HG03103 (cell line): ENCODE measurements around the gene AGER.
"Not testable (repeated sequence)": the region's sequence is repeated elsewhere in the genome, so short reads cannot be mapped to it uniquely, and the experiment has no call there.

Experiments
- ATAC-seq: cut with Tn5 transposase; IDR thresholded peaks from one replicate; pipeline ENCODE4 v1.9.1; 2021; ENCODE audit warnings: low read depth; ENCODE audit not compliant: unreplicated experiment

Gene AGER

DNA sequence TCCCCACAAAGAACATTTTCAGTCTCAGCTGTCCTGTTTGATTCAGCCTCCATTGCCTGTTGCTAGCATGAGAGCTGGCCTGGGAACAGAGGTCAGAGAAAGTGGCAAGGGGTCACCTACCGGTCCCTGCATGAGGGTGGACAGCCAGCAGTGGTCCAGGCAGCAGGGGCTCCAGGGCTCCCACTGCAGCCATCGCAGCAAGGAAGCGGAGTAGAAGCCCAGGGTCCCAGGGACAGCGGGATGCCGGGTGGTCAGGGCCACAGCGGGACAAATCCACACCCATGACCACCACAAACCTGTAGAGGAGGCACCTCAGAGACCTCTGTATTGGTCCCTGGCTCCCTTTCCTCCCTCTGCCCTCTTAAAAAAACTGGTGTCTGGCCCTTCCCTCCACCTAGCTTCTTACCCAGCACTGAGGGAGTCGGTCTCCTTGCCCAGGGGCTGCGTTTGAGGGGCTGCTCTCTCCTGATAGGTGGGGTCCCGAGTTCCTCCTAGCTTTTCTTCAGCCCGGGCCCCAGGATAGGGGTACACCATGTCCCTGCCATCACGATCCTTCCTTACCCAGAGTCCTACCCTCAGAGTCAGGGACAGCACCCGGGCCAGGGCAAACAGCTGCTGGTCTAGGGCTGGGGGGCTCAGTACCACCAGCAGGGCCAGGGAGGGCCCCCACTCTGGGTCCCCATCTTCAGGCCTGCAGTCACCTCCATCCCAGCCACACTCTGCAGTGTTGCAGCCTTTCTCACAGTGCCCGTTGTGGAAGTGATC, 16.8 kb upstream of the AGER start:
- no peak for ATAC-seq

DNA sequence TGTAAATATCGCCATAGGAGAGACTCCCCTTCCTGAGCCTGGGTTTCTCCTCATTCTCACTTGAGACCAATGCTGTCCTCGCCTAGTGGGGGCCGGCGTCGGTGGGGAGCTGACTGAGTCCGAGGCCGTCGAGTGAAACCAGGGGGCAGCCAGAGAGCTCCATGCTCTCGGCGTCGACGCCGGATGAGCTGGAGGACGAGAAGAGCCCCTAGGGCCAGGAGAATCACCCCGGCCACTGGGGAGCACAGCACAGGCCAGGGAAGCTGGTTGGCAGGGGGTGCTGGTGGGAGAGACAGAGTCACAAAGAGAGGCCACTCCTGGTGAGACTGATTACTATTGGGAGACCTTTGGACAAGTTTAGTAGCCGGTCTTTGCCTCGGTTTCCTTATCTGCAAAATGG, 14.8 kb upstream of the AGER start:
- ATAC-seq, result no peak

DNA sequence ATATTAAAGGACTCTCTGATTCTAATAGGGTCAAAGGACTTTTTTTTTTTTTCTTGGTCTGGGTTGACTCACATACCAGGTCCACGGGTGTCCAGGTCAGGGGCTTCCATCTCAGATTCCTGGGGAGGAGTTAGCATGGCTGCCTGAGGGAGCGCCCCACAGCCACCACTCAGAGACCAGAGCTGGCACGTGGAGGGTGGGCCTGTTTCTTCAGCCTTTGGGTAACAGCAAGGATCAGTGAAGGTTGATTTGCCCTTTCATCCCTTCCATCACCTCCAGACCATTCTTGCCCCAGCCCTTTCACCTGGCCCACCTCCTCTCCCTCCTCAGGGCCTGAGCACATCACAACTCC, 14.3 kb upstream of the AGER start:
- ATAC-seq, result no peak

DNA sequence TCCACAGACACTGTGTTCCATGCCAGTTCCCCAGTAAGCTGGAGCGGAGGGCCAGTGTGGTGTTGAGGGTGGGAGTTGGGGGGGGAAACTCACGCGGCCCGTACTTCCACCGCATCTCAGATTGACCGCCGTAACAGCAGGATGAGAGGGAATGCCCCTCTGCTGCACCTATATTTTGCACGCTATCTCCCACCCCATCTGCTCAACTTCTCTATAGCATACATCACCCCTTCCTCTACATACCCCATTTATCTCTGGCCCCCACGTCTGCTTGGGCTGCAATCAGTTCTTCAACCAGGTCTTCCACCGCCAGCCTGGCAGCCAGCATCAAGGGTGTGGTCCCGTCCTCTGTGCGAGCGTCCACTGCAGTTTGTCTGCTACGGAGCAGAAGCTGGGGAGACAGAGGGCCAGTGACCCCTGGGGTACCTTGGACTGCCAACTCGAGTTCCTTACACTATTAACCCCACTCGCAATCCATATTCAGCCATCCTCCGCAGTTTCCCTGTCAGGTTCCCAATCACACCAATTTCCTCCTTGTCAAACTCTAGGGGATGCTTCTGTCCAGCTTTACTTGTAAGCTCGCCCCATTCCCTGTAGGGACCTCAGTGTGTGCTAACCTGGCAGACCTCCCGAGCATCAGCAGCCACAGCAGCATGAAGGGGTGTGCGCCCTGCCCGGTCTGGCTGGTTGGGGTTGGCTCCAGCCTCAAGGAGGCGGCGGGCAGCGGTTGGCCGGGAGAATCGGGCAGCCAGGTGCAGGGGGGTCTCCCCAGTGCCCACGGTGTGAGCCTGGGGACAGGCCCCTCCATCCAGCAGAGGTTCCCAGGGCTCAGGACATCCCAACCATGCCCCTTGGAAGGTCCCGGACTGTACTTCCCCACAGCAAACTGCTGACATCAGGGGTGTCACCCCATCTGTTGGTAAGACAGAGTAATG, 12.9 kb upstream of the AGER start:
- ATAC-seq, result no peak

DNA sequence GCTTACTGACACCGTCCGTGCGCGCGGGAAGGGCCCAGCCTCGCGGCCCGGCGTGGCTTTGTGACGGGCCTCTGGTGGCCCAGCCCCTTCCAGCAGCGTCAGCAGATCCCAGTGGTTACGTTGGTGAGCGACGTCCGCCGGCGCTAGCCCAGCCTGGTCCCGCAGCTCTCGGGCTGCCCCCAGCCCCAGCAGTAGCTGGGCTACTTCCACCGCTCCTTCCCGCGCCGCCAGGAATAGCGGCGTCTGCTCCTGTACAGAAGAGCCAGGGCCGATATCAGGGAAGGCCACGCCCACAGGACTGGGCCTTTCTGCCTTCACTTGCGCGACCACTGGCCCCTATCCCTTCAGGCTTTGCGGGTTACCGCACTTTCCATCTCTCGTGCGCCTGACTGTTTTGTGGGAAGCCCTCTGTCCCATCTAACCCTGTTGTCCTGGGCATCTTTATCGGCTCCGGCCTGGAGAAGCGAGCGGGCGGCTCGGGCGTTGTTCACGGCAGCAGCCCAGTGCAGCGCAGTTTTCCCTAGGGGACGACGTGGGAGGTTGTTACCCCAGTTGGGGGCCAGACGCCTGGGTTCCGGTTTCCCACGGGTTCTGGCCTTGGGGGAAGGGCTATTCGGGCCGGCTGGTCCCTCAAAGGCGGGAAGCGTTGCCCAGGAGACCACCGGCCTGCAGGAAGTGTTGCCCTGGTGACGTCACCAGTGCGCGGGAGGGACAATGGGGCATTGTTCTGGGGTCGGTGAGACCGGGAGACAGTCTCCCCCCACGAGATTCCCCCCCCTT, 12.0 kb upstream of the AGER start:
- ATAC-seq, result peak; percentile 73

DNA sequence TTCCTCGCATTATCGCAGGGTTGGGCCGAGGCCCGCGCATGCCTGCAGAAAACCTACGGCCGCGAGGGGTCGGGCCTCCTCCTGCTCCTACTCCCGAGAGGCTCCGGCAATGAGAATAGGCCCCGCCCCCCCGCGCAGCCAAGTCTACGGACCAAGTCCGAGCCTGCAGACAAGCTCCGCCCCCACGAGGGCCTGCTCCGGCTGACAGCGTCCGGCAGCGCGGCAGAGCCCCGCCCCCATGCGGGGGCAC, 11.5 kb upstream of the AGER start:
- ATAC-seq, result peak; percentile 69

DNA sequence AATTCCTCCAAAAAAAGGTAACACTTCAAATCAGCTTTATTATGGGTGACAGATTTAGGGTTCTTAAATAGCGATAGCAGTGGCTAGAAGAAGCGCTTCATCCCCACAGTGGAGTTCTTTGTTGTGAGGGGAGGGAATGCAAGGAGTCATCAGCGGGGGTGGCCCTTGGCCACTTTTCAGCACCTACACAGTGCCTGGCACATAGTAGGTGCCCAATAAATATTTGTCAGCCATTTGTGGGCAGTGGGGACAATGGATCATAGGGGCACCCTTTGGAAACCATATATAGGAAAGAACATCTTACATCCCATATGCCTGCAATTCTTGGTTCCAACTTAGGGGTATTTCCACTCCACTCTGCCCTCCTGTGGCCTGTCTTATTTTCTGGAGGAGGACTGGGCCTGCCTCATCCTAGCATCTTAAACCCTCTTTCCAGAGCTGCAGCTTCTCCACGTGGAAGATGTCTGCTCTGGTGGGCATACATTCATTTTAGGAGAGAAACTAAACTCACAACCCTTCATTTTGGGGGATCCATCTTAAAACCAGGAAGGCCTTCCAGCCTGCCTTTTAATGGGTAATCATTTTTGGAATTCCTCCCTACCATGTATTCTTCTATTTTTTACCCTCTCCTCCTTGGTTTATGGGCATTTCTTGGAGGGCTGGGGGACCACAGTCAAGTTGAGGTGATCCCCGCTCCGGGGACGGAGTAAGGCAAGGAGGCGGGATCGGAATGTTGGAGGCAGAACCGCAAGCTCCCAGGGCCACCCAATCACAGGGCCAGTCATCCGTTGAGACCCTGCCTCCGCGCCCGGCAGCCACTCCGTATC, 11.0 kb upstream of the AGER start:
- no peak for ATAC-seq

DNA sequence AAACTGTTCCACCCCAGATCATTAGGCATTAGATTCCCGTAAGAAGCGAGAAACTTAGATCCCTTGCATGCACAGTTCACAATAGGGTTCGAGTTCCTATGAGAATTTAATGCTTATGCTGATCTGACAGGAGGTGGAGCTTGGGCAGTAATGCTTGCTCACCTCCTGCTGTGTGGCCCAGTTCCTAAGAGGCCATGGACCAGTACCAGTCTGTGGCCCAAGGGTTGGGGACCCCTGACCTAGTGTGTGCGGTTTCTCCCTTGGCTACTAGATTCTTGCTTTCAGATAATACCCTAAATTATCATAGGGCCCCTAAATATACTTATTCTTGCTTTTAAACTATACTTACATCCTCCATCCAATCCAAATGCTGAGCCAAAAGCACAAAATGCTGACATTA, 10.3 kb upstream of the AGER start:
- ATAC-seq, result no peak

DNA sequence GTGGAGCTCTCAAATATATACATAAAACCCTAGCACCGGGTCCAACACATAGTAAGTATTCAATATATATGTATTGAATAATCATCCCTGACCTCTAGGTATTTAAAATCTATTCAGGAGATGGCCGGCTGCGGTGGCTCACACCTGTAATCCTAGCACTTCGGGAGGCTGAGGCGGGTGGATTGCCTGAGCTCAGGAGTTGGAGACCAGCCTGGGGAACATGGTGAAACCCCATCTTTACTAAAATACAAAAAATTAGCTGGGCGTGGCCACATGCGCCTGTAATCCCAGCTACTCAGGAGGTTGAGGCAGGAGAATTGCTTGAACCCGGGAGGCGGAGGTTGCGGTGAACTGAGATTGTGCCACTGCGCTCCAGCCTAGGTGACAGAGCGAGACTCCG, 9.0 kb upstream of the AGER start:
- not testable (repeated sequence) for ATAC-seq

DNA sequence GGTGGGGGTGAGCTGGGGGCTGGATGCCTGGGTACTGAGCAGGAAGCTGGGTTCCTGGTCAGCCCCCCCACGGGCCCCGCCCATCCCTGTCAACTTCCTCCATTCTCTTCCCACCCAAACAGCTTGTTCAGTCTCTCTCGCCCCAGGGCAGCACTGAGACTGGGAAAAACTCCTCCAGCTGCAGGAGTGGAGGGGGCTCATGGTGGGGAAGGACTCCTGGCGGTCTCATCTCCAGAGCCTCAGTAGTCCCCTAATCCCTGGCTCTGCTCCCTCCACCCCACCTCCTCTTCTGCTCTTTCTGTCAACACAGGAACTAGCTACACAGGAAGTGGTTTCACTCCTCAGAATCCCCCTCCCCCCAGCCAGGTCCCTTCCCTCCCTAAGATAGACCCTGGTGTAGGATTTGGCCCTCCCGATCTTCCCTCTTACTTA, 8.6 kb upstream of the AGER start, which contains the start of gene GPSM3:
Gene GPSM3, minus strand, starts transcription at position 36 of the 432 bp plus-strand sequence. CDS start 130 bp downstream, outside the sequence.
- ATAC-seq, result no peak

DNA sequence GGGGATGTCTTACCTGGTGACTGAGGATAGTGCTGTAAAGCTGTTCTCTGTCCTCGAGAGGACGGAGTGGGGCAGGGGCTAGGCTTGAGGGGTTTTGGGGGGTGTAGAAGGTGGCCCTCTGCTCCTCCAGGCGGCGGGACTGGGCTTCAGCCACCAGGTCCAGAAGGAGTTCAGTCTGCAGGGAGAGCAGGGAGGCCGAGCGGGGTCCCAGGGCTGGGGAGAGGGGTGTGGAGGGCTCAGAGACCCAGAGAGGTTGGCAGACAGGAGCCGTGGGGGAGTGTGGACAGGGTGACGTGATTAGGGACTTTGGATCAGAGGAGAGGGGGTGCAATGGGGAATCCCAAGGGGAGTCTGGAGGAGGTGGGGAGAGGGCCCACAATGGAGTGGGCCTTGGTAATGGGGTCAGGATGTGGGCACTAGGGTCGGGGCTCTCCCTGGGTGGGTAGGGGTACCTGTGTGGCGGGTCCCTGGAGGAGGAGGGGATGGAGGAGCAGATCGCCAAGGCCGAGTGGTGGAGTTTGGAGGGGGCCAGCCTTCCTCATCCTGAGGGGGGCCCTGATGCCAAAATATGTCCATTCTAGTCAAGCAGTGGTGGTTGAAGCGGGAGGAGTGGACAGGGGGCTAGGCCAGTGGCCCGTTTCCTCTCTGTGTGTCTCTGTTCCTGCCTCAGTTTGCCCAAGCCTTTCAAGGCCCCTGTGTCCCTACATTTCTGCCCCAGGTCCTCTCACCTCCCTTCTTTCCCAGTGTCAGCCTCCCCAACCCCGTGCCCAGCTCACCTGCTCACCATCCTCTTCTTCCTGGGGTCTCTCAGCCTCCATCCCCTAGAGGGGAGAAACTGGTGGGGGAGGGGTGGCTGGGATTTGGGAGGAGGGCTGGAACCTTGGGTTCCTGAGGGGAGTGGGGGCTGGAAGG, 7.9 kb upstream of the AGER start:
- ATAC-seq, result no peak

DNA sequence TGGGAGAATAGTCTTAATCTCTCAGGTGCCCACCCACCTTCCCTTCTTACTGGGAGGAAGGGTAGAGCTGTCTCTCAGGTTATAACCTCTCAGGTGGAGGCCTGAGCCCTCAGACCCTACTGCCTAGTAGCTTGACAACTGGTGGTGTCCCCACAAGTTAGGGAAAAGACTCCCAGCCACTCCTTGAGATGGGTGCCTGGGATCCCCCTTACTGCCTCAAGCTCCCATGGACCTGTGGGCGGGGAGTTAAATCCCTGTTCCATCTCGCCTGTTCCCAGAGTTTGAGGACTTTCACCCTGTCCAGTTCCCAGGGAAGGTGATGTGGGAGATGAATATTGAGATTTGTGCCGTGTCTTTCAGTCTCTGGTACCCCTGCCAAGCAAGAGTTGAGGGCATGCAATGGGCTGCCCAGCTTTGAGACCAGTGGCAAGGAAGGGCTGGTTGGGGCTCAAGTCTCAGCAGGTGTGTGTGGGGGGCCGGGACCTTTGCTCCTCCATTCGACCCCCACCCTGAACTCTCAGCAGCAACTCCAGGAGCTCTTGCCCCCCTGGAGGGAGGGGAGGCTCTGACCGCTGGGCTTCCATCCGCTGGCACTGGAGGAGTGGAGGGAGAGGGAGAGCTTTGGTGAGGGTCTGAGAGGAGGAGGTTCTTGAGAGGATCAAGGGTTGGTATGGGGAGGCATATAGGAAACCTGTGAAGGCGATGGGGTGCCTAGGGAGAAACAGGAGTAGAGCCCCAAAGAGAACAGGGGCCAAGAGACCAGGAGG, 7.0 kb upstream of the AGER start:
- no peak for ATAC-seq

DNA sequence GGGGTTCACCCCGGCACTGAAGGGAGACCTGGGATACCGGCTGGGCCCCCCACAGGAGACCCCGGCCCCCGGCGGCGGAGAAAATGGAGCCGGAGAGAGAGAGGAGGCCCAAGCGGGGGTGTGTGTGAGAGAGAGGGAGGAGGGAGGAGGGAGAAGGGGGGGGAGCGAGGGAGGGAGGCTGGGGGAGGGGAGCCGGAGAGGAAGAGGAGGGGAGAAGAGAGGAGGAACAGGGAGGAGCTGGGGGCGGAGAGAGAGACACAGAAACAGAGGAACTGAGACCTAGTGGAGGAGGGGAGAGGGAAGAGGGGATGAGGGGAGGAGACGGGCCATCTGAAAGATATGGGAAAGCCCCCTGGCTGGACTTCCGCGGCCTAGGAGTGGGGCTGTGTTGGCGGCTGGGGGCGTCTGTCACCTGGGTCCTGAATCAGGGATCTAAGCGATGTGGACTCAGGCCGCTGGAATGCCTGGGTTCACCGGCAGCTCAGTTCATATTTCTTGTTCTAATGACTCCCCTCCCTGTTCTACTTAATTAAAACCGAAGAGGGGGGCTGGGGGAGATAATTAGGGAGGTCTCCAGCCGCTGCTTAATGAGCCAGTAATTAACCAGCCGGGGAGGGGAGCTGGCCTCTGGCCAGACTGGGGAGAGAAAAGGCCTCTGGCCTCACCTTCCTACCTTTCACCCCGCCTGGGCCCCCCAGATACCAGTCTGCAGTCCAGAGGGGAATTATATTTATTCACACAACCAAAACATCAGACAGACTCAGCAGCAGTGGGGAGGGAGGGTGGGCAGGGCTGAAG, 6.2 kb upstream of the AGER start, which contains the start of gene PBX2:
Gene PBX2, minus strand, starts transcription at position 149 of the 798 bp plus-strand sequence. CDS start 287 bp downstream, outside the sequence.
- no peak for ATAC-seq

DNA sequence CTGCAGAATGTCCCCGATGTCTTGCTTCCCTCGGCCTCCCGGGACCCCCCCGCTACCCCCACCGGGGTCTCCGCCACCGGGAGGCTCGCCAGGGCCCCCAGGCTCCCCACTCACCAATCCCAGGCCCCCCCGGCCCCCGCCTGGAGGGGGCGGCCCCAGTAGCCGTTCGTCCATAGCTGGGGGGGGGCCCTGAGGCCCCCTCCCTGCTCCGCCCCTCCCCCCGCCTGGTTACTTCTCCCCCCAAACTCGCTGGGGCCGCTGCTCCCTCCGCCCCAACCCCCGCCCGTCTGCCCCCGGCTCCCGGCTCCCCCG, 5.6 kb upstream of the AGER start:
- ATAC-seq, result no peak

DNA sequence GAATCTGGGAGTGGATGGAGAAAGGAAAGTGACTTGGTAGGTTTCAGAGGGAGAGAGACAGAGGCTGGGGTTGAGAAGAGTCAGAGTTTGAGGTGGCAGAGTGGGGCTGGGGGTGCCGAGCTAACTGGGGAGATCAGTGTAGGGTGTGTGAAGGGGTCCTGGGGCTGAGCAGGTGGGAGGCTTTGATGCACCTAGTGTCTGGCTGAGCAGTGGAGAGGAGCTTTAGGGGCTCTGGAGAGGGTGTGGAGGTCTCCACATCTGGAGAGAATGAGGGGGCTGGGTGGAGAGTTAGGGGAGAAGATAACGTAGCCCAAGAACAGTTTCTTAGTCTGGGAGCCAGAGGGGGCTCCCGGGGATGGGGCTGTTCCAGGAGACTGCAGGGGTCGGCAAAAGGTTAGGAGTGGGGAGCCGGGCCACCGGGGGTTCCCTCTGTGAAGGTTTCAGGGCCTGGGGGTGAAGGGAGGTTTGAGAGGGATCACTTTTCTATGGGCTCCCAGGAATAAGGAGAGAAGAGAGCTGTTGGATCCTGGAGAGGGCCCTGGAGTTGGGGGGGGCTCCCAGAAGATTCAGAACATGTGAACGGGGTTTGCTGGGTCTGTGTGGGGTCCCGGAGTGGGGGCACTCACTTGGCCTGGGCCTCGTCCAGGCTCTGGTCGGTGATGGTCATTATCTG, 5.2 kb upstream of the AGER start:
- no peak for ATAC-seq

DNA sequence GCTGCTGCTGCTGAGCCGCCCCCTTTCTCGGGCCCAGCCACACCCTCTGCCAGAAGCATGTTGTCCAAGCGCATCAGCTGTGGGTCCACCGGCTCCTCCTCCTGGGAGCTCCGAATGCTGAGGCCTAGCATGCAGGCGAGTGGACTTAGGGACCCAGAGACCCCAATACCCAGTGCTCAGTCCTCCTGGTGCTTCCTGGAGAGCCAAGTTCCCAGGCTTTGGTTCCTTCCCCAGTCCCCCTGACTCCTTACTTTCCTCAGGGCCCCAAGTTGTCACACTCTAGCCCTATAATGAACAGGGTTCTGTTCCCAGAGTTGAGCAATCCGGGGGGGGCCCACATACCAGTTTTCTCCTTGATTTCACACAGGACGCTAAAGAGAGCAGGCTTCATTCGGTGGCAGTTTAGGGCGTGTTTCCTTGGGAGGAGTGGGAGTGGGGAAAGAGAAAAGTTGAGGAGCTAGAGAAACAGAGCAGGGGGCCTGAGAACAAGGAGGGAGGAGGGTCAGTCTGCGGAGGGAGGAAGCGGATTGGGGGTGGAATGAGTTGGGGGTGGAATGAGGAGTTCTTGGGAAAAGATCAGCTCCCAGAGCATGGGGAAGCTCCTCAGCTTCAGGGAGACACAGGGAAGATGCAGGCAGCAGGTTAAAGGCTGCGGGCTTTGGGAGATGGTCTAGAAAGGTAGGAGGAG, 4.5 kb upstream of the AGER start:
- ATAC-seq, result no peak
